GM18858 (cell line): ENCODE data around the gene TMEM119.
"Not testable (repeated sequence)": the region's sequence is repeated elsewhere in the genome, so short reads cannot be mapped to it uniquely, and the experiment has no call there.

Experiments used
- ATAC-seq: cut with Tn5 transposase; IDR thresholded peaks from one replicate; pipeline ENCODE4 v1.9.1; 2021; ENCODE audit not compliant: unreplicated experiment

The TMEM119 gene

DNA sequence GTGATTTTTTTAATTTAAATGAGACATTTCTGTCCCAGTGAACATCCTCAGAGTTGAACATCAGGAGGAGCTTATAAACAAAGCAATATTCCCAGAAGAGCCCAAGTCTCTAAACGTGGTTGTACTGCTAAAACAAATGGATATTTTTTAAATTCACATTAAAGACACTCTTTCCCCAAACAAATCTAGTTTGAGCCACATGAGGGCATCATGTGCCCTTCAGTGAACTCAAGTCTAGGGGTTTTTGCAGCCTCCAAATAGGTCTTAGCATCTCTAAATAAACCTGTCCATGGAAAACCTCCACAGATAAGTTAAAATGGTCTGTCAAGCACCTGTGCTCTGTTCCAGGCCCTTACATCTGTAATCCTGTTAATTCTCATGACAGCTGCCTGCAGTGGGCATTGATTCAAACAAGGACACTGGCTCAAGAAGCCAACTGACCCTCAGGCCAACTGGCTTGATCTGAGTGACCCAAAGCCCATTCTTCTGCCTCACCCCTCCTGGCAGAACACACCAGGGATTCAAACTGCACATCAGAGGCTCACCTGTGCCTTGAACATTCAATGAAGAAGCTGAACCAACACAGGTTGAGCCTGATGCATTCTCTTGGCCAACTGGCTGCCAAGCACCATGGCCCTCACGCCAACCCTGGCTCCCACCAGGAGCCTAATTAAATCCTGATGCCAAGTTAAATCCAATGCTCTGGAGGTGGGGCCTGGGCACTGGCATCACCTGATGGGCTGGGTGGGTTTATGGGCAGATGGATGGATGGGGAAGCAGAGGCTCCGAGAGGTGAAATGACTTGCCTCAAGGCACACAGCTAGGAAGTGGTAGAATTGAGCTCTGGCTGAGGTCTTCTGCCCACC, 26.9 kb downstream of the TMEM119 start:
- ATAC-seq = no peak

DNA sequence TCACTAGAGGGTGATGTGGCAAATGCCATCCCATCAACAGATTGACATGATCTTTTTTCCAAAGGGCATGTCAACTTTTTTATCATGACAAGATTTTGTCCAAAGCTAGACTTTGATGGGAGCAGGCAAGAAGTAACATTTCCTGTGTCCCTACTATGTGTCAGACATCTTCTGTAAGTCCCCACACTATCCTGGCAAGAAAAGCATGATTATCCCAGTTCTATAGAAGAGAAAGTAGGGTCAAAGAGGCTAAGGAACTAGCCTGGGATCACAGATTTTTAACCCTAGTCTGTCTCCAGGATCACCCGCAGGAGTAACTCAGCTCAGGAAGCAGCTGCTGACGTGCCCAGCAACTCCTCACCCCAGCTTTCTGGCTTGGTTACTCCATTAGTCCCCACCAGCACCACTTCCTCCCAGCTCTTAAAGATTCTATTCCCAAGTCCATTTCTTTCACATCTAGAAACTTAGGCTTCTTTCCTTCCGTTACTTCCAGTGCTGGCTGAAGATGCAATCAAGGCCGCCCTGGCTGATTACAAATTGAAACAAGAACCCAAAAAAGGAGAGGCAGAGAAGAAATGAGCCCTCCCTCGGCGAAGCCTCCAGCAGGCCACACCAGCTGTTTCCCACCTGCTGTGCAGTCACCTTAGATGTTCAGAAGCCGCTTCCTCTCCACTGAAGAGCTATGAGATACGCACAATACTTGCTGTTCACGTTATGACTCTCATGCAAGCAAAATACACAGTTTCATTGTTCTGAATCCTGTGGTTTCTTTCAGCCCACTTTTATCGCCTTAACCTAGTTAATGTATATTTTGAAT, 29.3 kb downstream of the TMEM119 start:
- ATAC-seq = peak; percentile 67

DNA sequence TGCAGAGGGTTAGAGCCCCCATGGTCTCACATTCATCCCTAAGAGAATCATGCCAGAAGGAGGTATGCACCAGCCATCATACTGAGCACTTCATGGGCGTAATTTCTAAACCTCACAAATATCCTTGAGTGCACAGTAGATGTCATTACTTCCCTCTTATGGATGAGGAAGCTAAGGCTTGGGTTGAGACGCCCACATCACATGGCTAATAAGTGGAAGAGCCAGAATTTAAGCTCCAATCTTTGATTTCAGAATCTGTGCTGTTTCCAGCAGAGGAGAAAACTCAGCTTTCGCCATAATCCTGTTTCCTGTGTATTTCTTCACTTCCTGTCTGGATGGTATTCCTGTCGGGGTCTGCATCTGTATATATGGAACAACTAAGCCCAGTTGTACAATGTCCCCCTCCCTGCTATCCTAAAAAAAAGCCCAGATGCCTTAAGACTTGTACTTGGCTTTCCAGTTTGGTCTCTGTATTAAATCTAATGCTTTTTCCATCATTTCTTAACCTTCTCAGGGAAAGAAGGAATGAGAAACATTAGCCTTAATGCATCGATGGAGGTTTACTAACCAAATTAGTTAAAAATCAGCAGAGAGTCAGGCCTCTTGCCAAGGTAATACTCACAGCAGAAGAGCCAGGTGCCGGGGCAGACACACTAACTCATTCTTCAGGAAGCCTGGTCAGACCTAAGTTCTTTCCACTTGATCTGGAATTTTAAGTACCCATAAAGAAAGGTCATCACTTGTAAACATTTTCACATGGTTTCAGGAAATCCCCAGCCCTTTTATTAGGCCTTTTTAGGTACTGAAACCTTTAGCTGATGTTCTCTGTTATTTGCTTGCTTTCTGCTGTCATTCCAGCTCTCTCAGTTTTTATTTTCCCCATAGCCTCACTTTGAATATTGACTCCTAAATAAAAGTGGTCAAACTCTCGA, 30.2 kb downstream of the TMEM119 start:
- ATAC-seq = no peak

DNA sequence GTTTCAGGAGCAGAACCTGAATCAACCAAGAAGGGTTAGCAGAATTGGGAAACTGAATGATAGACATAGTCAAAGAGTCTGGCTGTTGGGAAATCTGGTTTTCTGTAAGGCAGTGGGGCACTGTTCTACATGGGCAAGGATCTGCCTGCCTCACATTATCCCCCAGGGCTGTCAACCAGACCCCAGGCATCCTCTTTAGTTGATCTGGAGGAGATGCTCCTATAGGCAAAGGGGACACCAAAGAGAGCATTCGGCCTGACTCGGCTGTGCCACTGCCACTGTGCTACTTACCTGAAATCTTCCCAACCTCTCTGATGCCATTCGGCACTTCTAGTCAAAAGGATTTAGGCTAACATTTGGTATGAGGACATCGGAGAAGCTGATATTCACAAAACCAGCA, 31.4 kb downstream of the TMEM119 start:
- no peak for ATAC-seq

DNA sequence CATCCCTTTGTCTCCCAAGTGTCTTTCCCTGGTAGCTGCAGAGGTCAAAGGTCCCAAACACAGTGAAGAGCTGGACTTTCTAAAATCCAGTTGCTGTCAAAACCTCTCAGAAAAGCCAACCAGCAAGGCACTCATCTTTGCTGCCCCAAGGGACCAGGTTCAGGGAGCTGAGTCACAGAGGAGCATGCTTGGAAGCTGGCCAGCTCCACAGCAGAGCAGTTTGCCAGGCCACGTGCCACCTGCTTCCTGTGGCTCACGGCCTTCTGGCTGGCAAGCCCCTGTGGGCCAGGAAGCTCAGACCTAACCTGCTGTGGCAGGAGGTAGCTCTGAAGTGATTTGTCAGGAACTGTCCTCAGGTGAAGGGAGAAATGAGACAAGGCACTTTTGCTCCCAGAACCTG, 31.9 kb downstream of the TMEM119 start:
- ATAC-seq = no peak

DNA sequence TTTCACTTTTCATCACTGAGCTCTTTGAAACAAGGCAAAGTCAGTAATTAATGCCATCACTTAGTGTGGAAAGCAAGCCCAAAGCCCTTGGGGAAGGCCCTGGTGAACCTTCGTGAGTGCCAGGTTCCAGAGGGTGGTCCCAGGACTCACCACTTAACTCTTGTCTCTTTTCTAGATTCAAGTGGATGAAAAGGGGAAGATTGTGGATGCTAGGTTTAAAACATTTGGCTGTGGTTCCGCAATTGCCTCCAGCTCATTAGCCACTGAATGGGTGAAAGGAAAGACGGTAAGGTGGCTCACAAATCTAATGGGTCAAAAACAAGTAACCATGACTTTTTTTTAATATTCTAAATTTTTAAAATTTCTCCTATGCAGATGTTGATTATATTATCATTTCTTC, 32.7 kb downstream of the TMEM119 start:
- ATAC-seq = no peak

DNA sequence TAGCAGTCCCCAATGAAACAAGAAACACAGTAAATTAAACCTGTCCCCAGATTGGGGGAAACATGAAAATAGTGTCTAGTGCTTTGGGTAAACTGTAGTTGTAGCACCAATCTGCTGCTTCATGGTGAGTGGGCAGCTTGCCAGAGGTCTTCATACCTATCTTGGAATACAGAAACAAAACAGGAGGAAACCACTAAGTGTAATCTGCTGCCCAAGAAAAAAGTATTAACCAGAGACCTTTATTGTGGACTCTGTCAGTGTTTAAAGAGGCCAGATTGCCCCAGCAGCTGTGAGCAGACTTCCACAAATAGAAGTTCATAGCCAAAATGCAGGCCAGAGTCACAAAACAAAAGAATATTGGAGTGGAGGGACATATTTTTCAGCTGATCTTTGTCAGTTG, 33.2 kb downstream of the TMEM119 start:
- no peak for ATAC-seq

DNA sequence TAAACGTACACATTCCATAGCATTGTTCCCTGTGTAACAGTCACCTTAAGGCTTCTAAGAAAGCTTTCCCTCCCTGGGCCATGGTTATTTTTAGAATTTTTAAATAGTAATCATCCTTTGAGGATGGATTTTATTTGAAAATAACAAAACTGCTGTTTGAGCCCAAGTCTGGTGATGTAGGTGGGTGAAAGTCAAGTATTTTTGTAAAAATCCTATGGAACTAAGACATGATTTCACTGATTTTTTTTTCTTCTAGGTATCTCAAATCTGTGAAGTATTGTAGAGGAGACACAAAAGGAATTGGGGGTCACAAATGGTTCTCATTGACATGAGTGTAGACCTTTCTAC, 34.1 kb downstream of the TMEM119 start:
- ATAC-seq = no peak

DNA sequence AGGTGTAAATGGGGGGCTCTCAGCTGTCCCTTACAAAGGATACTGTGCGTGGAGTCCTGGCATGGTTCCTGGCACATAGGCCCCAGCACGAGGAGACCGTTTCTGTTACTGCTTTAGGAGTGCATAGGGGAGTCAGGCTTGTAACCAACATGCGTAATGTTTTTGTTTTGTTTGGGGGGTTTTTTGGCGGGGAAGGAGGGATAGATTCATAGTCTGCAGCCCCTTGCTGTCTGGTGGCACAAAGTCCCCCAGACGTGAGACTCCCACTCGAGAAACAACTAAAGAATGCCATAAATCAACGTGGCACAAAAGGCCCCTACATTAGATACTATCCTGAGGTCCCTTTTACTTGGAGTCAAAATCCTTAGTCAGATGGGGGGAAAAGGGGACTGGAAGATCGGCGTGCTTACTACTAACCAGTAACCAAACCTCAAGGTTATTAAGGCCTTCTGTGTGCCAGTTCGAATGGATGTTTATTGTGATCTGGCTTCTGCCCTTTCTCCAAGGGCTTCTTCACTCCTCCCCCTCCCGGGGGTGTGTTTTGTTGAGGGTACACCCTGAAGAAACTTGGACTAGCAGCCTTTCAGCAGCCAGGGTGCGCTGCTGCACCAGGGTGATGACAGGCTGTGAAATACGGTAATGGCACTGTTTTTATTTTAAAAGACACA, 34.6 kb downstream of the TMEM119 start:
- ATAC-seq = no peak

DNA sequence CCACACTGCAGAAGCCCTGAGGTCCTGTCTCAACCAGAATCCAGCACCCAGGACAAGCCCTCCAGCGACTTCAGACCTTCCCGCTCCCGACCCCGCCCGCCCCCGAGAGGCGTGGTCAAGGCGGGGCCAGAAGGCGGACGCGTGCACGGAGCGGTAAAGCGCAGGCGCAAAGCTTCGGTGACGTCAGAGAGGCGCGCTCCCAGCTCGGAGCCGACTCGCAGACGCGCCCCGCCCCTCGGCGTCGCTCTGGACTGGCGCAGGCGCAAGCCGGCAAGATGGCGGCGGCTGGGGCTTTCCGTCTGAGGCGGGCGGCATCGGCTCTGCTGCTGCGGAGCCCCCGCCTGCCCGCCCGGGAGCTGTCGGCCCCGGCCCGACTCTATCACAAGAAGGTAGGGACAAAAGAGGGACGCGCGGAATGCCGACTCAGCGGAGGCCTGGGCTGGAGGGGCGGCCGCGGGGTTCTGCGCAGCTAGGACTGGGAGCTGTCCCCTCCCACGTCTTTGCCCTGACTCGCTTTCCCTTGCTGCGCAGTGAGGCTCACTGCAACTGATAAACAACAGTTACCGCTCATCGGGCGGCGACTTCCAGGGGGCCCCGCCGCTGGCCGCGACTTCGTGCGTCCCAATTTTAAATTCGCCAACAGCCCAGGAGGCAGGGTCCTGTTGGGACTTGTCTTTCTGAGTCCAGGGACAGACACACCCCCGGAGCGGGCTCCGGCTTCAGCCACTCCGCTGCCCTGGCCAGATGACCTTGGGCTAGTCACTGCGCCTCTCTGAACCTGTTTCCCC, 35.3 kb downstream of the TMEM119 start, which contains the start of gene ISCU:
ISCU (plus strand) TSS at position 249 of the 788 bp plus-strand sequence; CDS start at position 276, 27 bp downstream.
- peak; percentile 44 for ATAC-seq

DNA sequence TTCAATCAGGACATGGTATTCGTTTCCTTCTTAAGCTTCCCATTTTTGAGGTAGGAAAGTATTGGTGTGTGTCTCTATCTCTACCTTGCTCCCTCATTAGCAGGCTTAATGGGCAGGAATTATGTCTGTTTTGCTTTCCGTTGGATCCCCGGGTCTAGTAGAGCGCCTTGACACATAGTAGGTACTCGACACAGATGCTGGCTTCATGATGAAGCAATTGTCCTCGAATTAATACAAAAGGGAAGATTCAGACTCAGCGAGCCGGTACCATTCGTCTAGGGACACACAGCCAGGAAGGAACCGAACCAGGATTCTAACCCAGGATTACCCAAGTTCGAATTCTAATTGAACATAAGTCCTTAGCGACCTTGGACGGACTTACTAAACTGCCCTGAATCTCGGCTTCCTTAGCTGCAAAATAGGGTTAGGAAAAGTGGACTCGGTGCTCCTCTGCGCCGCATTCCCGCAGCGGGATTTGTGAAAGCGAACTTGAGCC, 36.0 kb downstream of the TMEM119 start:
- no peak for ATAC-seq

DNA sequence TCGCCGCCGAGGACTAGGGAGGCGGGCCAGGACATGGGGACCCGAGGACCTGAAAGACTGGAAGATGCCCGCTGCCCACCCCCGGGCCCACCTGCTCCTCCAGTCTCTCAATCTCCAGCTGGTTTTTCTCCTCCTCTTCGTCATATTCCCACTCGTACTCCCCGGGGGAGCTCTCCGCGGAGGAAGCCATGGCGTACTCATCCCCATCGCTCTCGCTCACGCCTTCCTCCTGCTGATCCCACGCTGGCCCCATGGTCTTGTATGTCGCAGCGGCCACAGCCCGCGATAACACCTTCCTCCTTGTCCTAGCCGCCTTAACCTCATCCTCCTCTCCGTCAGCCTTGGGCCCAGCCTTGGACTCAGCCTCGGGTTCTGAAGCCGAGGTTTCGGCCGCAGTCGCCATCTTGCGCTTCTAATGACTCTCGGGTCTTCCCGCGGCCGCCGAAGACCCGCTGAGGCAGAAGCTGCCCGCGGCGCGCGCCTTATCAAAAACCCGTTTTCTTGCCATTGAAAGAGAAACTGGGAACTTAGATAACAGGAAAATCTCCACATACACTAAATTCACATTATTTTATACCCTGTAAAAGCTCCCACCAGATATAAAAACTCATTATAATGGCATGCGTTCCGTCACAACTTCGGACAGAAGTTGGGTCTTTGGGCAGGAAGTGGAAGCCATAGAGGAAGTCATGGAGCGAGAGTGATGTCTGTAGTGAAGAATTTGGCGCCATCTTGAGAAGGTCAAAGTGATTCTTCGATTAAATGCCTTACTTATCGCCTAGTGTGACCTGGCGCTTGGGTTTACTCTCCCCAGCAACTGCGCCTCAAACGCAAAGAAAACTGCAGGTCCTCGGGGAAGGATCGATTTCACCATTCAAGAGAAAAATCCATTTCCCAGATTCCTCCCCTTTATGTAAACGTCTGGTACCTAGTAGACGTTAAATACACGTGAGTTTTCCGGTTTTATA, 36.8 kb downstream of the TMEM119 start, which contains the start of gene SART3:
SART3 (minus strand) TSS at position 422 of the 968 bp plus-strand sequence; CDS start at position 403, 19 bp downstream.
- peak; percentile 27 for ATAC-seq

DNA sequence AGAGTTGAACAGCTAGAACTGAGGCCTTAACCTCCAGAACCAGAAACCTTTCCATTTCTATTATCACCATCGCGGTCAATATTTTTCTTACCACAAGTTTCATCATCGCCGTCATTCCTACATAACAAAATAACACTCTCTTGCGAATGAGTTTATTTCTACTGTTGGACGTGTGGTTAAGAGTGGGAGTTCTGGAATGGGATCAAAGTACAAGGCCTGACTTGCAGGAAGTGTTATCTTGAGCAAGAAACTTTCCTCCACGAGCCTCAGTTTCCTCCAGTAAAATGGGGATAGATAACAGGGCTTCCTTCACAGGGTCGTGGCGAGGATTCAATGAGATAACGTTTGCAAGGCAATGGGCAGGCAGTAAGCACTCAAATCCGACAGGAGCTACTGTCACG, 37.6 kb downstream of the TMEM119 start:
- no peak for ATAC-seq

DNA sequence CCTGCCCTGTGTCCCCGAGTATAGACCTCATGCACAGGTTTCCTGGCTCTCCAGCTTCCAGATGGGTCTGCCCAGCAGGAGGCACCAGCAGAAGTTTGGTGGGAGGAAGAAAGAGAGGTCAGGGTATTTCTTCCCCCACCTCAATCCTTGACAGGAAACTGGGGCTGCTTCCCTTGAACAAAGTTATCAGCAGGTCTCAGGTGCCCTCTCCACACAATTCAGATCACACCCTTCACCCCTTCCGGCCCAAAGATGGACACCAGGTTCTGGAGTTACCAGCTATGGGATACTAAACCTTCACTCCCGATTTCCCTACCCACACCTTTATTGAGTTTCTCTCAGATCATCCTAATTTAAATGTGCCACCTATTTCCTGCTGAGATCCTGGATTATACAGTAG, 38.1 kb downstream of the TMEM119 start:
- ATAC-seq = no peak

DNA sequence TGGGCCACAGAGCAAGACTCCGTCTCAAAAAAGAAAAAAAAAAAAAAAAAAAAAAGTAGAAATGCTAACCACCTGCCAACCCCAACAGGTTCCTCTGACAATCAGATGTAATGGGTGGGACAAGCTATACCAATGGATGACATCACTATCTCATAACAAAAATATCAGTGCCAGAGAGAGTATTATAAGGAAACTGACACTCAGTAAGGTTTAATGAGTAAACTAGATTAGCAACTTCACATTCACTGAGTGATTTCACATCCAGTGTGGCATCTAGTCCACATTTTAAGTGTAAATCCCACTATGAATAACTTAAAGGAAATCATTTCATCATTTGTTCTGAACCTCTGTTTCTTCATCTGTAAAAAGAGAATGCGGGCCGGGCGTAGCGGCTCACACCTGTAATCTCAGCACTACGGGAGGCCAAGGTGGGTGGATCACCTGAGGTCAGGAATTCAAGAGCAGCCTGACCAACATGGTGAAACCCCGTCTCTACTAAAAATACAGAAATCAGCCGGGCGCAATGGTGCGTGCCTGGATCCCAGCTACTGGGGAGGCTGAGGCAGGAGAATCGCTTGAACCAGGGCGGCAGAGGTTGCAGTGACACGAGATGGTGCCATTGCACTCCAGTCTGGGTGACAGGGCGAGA, 38.8 kb downstream of the TMEM119 start:
- no peak for ATAC-seq

DNA sequence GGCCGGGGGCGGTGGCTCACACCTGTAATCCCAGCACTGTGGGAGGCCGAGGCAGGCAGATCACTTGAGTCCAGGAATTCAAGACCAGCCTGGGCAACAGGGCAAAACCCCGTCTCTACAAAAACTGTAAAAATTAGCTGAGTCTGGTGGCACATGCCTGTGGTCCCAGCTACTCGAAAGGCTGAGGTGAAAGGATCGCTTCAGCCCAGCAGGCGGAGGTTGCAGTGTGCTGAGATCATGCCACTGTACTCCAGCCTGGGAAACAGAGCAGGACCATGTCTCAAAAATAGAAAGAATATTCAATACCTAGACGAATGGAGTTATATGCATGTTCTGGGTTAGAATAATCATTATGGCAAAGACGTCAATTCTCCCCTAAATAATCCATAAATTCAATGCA, 42.5 kb downstream of the TMEM119 start:
- not testable (repeated sequence) for ATAC-seq

DNA sequence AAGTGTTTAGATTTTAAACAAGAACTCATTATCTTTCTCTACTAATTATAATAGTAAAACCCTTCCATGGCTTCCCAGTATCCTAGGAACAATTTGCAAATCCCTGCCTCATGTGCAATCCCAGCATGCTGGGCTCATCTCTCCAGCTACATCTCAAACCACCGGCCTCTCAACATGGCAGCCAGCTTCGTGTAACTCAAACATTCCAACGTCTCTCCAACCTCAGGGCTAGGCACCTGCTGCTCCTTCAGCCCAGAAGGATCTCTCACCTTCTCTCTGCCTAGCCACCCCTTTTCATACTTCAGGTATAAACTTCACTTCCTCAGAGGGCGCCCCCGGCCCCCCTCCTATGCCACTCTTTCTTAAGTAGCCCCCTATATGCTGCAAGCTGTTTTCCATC, 44.1 kb downstream of the TMEM119 start:
- no peak for ATAC-seq

DNA sequence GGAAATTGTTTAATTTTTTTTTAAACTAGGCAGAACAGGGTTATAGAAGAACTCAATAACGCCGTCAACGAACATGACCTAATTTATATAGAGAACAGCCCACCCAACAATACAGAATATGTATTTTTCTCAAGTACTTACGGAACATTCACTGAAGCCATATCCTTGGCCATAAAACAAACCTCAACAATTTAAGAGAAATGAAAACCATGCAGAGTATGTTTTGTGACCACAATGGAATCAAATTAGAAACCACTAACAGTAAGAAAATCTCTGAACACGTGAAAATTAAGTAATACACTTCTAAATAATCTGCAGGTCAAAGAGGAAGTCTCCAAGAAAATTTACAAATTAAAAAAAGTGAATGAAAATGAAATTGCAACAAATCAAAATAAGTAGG, 46.3 kb downstream of the TMEM119 start:
- ATAC-seq = no peak
